Gastrocnemius medialis (tissue), 4 donors: ENCODE data around the gene DGCR2. TPM values are rescaled to one million over a fixed set of nuclear protein-coding genes. Genes with fewer than 3 reads are reported as not detected.

Experiments used
- ATAC-seq, 2 donors: fragments of 150-250 bp; one replicate each; pipeline ENCODE4 v1.9.1; 2016
- DNase-seq, 2 donors: peaks; one replicate each; pipeline ENCODE4 v3.0.0-alpha.2; 2019
- H3K27ac ChIP-seq, 4 donors: fragments of 200-600 bp; sonication (generic); 1 replicate in 1 of 4; 2 replicates in 3 of 4; pipeline ENCODE4 v1.5.1; 2016 to 2018; ENCODE audit warnings: mild to moderate bottlenecking in 2 of 4, moderate library complexity in 1 of 4
- H3K27me3 ChIP-seq, 3 donors: fragments of 200-600 bp; sonication (generic) in 2 of 3; 1 replicate in 1 of 3; 2 replicates in 2 of 3; pipeline versions ENCODE4 v1.5.1 to v1.6.0; 2016 to 2019; ENCODE audit warnings: mild to moderate bottlenecking in 1 of 3, moderate library complexity in 1 of 3
- H3K36me3 ChIP-seq, 2 donors: fragments of 200-600 bp; sonication (generic) in 1 of 2; one replicate each; pipeline ENCODE4 v1.5.1; 2017 to 2018
- H3K4me1 ChIP-seq, 2 donors: fragments of 200-600 bp; sonication (generic) in 1 of 2; one replicate each; pipeline ENCODE4 v1.5.1; 2016 to 2017; ENCODE audit warnings: mild to moderate bottlenecking in 2 of 2
- H3K4me3 ChIP-seq, 4 donors: fragments of 200-600 bp; sonication (generic) in 3 of 4; 1 replicate in 1 of 4; 2 replicates in 3 of 4; pipeline ENCODE4 v1.5.1; 2016 to 2019; ENCODE audit warnings: mild to moderate bottlenecking in 2 of 4
- H3K9me3 ChIP-seq, 3 donors: fragments of 200-600 bp; sonication (generic) in 2 of 3; 1 replicate in 1 of 3; 2 replicates in 2 of 3; pipeline ENCODE4 v1.5.1; 2016 to 2019
- POLR2A ChIP-seq, 2 donors: fragments of 450-650 bp; IDR thresholded peaks; one replicate each; pipeline ENCODE4 v1.6.1; 2017; ENCODE audit warnings: antibody characterized with exemption in 2 of 2, mild to moderate bottlenecking in 2 of 2, moderate library complexity in 2 of 2
- in situ Hi-C, 4 donors: fragments of 200-750 bp; cut with MboI; loops; one replicate each; pipeline versions ENCODE4 v1.15.0 to v1.8.0; 2017; ENCODE audit warnings: low sequenced_read_pairs in 4 of 4
- intact Hi-C: fragments of 100-400 bp; cut with DNase I; formaldehyde crosslinking; loops from one replicate; pipeline ENCODE4 v1.15.1; 2023; ENCODE audit warnings: low total_unique reads
- total RNA-seq, 4 donors: library from RNA; depleted of rRNA; stranded (reverse); fragments of >200 nt; gene quantifications; one replicate each; pipeline versions ENCODE4 v1.1.0 to v1.2.3, GENCODE V29; 2016
- TF ChIP-seq, protein P1 (sequence below), 5 experiments: fragments of 450-650 bp in 3 of 5; fragments of 200-600 bp in 2 of 5; sonication (generic) in 2 of 5; IDR thresholded peaks in 4 of 5; conservative IDR thresholded peaks in 1 of 5; 1 replicate in 4 of 5; 2 replicates in 1 of 5; pipeline ENCODE4 v1.5.1; 2016 to 2019; ENCODE audit warnings: antibody characterized with exemption in 5 of 5, mild to moderate bottlenecking in 3 of 5, moderate library complexity in 3 of 5

The DGCR2 gene
- total RNA-seq, 4 donors from 2014 or later = 30.0 to 72.7 (median 43.5) TPM

DNA sequence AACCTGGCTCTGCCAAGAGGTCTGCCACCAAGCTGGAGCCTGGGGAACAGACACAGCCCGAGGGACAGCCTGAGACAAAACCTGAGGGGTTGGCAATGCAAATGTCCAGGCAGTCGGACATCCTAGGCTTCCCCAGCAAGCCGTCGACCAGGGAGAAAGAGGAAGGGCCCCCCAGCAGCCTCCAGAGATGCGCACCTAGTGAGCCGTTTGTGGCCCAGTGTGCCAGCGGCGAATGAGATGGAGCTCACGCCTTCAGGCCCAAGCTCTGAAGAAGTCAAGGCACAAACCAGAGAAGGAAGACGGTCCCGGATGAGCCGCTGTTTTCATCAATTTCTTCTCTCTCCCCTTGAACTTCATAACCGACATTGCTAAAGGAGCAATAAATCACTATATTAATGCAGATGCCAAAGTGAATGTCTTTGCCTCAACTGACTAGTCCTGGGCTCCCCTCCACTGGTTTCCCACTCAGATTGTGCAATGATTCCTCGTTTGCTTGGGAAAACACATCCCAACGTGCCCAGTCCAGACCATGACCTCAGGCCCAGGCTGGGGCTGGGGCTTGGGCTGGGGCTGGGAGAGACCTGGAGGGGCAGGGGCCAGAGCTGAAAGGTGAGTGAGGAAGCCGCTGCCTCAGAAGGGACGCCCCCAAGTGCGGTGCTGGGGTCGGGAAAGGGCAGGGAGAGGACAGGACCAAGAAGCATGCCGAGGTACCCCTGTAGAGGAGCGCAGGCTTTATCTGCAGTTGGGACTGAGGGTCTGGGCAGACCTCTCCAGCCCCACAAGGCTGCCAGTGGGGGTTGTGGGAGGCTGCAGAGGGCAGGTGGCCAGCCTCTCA is 3.5 kb upstream of the DGCR2 start:
- H3K4me1 ChIP-seq = peaks cover 9 to 13% of the 10 kb centered on the region in 2 donors
- in situ Hi-C loops (loop anchor here in 1 of 4 donors (25.0 kb wide), 1 partner anchor 512 kb away; no protein-coding TSS in a partner anchor), intact Hi-C loops (no loop called here)
- no peak overlapping the region for H3K27ac ChIP-seq
- DNase-seq (no peak), ATAC-seq (no peak)
- H3K27me3 ChIP-seq = no peaks in the 10 kb centered on the region
- no peaks in the 10 kb centered on the region for H3K36me3 ChIP-seq
- H3K4me3 ChIP-seq = no peak overlapping the region
- TF ChIP-seq, protein P1, sequence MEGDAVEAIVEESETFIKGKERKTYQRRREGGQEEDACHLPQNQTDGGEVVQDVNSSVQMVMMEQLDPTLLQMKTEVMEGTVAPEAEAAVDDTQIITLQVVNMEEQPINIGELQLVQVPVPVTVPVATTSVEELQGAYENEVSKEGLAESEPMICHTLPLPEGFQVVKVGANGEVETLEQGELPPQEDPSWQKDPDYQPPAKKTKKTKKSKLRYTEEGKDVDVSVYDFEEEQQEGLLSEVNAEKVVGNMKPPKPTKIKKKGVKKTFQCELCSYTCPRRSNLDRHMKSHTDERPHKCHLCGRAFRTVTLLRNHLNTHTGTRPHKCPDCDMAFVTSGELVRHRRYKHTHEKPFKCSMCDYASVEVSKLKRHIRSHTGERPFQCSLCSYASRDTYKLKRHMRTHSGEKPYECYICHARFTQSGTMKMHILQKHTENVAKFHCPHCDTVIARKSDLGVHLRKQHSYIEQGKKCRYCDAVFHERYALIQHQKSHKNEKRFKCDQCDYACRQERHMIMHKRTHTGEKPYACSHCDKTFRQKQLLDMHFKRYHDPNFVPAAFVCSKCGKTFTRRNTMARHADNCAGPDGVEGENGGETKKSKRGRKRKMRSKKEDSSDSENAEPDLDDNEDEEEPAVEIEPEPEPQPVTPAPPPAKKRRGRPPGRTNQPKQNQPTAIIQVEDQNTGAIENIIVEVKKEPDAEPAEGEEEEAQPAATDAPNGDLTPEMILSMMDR (IDR thresholded peaks at IDR 0.05 in 4 of 5, conservative IDR thresholded peaks at IDR 0.05 in 1 of 5) = no peak
- no peaks in the 10 kb centered on the region for H3K9me3 ChIP-seq

- DNase-seq (no peak), ATAC-seq (no peak)
- peaks cover 15 to 20% of the 10 kb centered on the region in 2 donors for H3K4me1 ChIP-seq
- intact Hi-C loops = no loop called here
- no peak overlapping the region for H3K27ac ChIP-seq
- H3K4me3 ChIP-seq = no peak overlapping the region
- H3K9me3 ChIP-seq = no peaks in the 10 kb centered on the region
- in situ Hi-C loops = loop anchor here in 1 of 4 donors (25.0 kb wide), 1 partner anchor 512 kb away; no protein-coding TSS in a partner anchor
- TF ChIP-seq POLR2A (IDR thresholded peaks at IDR 0.05) = no peak
- H3K27me3 ChIP-seq = no peaks in the 10 kb centered on the region
- H3K36me3 ChIP-seq = no peaks in the 10 kb centered on the region
Observed at GRCh38 chr22:19125011-19125410, 2.8 kb upstream of the DGCR2 start.

DNA sequence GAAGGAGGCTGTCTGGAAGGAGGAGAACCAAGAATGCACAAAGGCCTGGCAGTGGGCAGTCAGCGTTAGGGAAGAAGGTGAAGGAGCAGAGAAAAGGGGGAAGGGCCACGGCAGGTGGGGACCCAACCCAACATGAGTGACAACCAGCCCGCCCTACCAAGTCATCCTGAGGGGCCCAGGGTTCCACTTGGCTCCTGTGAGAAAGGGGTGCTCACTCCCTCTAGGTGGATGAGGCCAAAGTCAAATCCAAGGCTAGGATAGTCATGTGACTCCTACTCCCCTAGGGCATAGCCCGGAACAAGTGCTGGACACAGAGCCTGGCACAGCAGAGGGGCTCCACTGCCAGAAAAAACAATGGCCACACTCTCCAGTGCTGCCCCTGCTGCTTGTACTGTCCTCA is 2.2 kb upstream of the DGCR2 start:
- H3K9me3 ChIP-seq = no peaks in the 10 kb centered on the region
- no peak overlapping the region for H3K4me3 ChIP-seq
- intact Hi-C loops (loop anchor here (5.0 kb wide), 2 partner anchors 168 to 308 kb away; partner anchors contain the start of genes CLTCL1, HIRA and MRPL40), in situ Hi-C loops (no loop called here)
- no peaks in the 10 kb centered on the region for H3K27me3 ChIP-seq
- H3K27ac ChIP-seq = no peak overlapping the region
- TF ChIP-seq, protein P1 (IDR thresholded peaks at IDR 0.05 in 4 of 5, conservative IDR thresholded peaks at IDR 0.05 in 1 of 5) = no peak
- no peak for TF ChIP-seq POLR2A (IDR thresholded peaks at IDR 0.05)
- peaks cover 22 to 26% of the 10 kb centered on the region in 2 donors for H3K4me1 ChIP-seq
- DNase-seq = no peak
- ATAC-seq = no peak
- no peaks in the 10 kb centered on the region for H3K36me3 ChIP-seq

DNA sequence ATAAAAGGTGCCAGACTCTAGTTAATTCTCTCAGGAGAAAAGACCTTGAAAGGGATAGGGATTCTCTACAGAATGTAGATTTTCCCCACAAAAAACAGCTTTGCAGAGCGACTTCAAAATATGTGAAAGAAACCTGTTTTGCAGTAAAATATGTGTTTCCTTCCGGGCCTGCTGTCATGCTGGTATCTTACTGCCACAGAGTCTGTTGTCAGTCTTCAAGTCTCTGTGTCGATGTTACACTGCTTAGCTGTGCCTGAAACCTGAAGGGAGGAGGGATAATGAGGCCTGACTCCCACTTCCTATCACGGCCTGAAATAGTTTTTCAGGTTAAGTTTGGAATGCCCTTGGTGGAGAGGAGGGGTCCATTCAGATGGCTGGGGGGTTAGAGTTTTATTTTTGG is 1.7 kb upstream of the DGCR2 start:
- in situ Hi-C loops (no loop called here), intact Hi-C loops (loop anchor here (2.0 to 5.0 kb wide), 3 partner anchors 168 to 355 kb away; partner anchors contain the start of genes CDC45, CLTCL1, HIRA and MRPL40)
- Histone ChIP-seq H3K36me3 (no peaks in the 10 kb centered on the region), H3K27me3 (no peaks in the 10 kb centered on the region), H3K4me3 (no peak overlapping the region), H3K4me1 (peaks cover 26 to 30% of the 10 kb centered on the region in 2 donors), H3K27ac (no peak overlapping the region), H3K9me3 (no peaks in the 10 kb centered on the region)
- TF ChIP-seq, protein P1 (IDR thresholded peaks at IDR 0.05 in 4 of 5, conservative IDR thresholded peaks at IDR 0.05 in 1 of 5) = no peak
- no peak for TF ChIP-seq POLR2A (IDR thresholded peaks at IDR 0.05)
- ATAC-seq (no peak), DNase-seq (no peak)

DNA sequence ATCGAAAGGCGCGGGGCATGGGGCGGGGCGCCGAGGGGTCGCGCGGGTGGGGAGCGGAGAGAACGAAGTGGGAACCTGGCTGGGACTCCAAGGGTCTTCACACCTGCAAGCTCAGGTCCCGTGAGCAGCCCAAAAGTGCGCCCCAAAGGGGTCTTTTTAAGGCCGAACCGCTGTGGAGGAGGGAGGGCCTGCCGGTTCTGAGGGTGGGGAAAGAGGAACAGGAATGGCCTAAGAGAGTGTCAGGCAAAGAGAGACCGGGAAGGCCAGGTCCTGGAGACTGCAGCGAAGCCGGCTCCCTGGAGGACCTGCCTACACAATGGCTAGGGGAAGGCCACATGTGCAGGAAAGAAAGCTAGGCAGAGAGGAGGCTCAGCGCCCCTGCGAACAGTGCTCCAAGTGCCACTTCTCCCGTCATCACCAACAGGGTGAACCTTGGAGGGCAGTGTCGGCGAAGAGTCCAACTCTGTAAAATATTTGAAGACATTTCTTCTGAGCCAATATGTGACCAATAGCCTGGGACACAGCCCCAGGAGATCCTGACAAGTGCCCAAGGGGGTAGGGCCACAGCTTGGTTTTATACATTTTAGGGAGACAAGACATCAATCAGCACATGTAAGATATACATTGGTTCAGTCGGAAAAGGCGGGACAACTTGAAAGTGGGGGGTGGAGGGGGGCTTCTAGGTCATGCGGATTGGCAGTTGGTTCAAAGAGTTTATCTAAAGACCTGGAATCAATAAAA is 710 bp upstream of the DGCR2 start:
- Histone ChIP-seq H3K27ac (peak overlapping the region; percentile 91 to 99 (median 97)), H3K36me3 (no peaks in the 10 kb centered on the region), H3K4me1 (peaks cover 35 to 41% of the 10 kb centered on the region in 2 donors), H3K27me3 (no peaks in the 10 kb centered on the region), H3K4me3 (peak overlapping the region; percentile 68 to 97 (median 82)), H3K9me3 (no peaks in the 10 kb centered on the region)
- DNase-seq (no peak), ATAC-seq (peak in 1 of 2 donors; percentile 2)
- in situ Hi-C loops (no loop called here), intact Hi-C loops (loop anchor here (1.0 to 5.0 kb wide), 4 partner anchors 21 to 356 kb away; partner anchors contain the start of genes CDC45, CLTCL1, ESS2 and HIRA)
- TF ChIP-seq, protein P1 (IDR thresholded peaks at IDR 0.05 in 4 of 5, conservative IDR thresholded peaks at IDR 0.05 in 1 of 5) = no peak
- TF ChIP-seq POLR2A (IDR thresholded peaks at IDR 0.05) = no peak
